Measurements from ENCODE around the gene MARCO. TPM values are rescaled to one million over a fixed set of nuclear protein-coding genes. Genes with fewer than 3 reads are reported as not detected.

The MARCO gene
- total RNA-seq, 5 donors from 2014 or later (not counting 1 experiment from before 2014, with no cell fraction given), result 0.13 to 0.67 (median 0.47) TPM; not detected in 2

DNA sequence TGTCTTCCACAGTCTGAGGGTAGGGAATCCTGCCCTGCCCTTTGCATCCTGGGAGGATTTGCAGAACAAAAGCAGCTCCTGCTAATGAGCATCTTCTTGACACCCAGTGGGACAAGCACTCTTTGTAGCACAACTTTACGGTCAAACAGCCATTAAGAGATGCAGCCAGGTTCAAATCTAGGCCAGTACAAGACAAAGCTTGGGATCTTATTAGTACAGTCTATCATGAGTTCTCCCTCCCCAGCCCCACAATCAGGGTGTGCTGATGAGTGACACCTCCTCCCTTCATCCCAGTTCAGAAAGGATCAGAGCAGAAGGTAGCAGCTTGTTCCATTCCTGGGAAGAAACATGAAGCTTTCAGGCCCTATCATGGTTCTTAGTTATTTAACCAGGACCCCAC, 41.9 kb downstream of the MARCO start:
- ATAC-seq (replicated peaks in 1 of 4), result no peak
- Mint-ChIP-seq H3K9me3 (no peaks in the 10 kb centered on the region), H3K36me3 (no peaks in the 10 kb centered on the region), H3K4me3 (no peak overlapping the region), H3K27ac (no peak overlapping the region), H3K27me3 (peaks cover 2 to 4% of the 10 kb centered on the region in 2 donors), H3K4me1 (peaks cover 3 to 6% (median 5%) of the 10 kb centered on the region in 3 donors)
- Histone ChIP-seq H3K36me3 (ENCODE audit: control insufficient read depth in 2 of 2, extremely low read depth in 1 of 2, insufficient read depth in 1 of 2, low read length in 1 of 2) (no peaks in the 10 kb centered on the region), H3K27me3 (replicated peaks in 1 of 2; ENCODE audit: control insufficient read depth in 2 of 2, extremely low read depth in 1 of 2, insufficient read depth in 2 of 2, low read length in 1 of 2) (peaks cover 0 to 7% of the 10 kb centered on the region in 2 experiments), H3K4me1 (ENCODE audit: control insufficient read depth in 1 of 2, extremely low read depth in 1 of 2, insufficient read depth in 2 of 2, low read length in 2 of 2) (no peaks in the 10 kb centered on the region), H3K9me3 (no peaks in the 10 kb centered on the region), H3K27ac (ENCODE audit: low read length) (no peak overlapping the region), H3K4me3 (ENCODE audit: control insufficient read depth in 1 of 2, extremely low read depth in 1 of 2, low read length in 1 of 2) (no peak overlapping the region)
- ChIA-PET POLR2A (no interaction called here), CTCF (no interaction called here)
- 83% methylated on average over 1 of the region's 1 CpG for WGBS (ENCODE audit: insufficient coverage)
- DNase-seq, result no peak

DNA sequence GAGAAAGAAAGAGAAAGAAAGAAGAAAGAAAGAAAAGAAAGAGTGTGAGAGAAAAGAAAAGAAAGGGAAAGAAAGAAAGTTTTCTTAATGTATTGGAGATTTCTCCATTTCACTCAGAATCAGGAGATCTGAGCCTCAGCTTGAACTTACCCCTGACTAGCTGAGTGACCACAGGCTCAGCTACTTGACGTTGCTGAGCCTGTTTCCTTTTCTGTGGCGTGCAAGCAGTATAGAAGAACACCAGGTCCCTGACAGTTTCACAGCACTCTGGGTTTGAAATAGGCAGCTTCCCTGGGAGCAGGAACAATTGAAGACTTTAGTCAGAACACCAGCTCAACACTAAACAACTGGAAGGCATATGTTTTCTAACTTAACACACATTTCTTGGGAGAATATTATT, 44.7 kb downstream of the MARCO start:
- Histone ChIP-seq H3K9me3 (no peaks in the 10 kb centered on the region), H3K27ac (ENCODE audit: low read length) (no peak overlapping the region), H3K4me1 (ENCODE audit: control insufficient read depth in 1 of 2, extremely low read depth in 1 of 2, insufficient read depth in 2 of 2, low read length in 2 of 2) (no peaks in the 10 kb centered on the region), H3K36me3 (ENCODE audit: control insufficient read depth in 2 of 2, extremely low read depth in 1 of 2, insufficient read depth in 1 of 2, low read length in 1 of 2) (no peaks in the 10 kb centered on the region), H3K4me3 (ENCODE audit: control insufficient read depth in 1 of 2, extremely low read depth in 1 of 2, low read length in 1 of 2) (no peak overlapping the region), H3K27me3 (replicated peaks in 1 of 2; ENCODE audit: control insufficient read depth in 2 of 2, extremely low read depth in 1 of 2, insufficient read depth in 2 of 2, low read length in 1 of 2) (peaks cover 0 to 6% of the 10 kb centered on the region in 2 experiments)
- Mint-ChIP-seq H3K9me3 (no peaks in the 10 kb centered on the region), H3K4me1 (peaks cover 3 to 6% (median 5%) of the 10 kb centered on the region in 3 donors), H3K27me3 (peaks cover 0 to 2% of the 10 kb centered on the region in 2 donors), H3K36me3 (no peaks in the 10 kb centered on the region), H3K27ac (peak overlapping the region in 1 of 2 donors; percentile 43), H3K4me3 (no peak overlapping the region)
- DNase-seq (no peak), ATAC-seq (replicated peaks in 1 of 4) (peak in 1 of 4 experiments; percentile 48)
- 12% methylated on average over 2 of the region's 2 CpGs for WGBS (ENCODE audit: insufficient coverage)
- ChIA-PET CTCF (interaction anchor here in 1 of 2 donors (0.7 kb wide), 1 partner anchor 187 kb away, joined by 4 read pairs; no protein-coding TSS in a partner anchor), POLR2A (no interaction called here)

DNA sequence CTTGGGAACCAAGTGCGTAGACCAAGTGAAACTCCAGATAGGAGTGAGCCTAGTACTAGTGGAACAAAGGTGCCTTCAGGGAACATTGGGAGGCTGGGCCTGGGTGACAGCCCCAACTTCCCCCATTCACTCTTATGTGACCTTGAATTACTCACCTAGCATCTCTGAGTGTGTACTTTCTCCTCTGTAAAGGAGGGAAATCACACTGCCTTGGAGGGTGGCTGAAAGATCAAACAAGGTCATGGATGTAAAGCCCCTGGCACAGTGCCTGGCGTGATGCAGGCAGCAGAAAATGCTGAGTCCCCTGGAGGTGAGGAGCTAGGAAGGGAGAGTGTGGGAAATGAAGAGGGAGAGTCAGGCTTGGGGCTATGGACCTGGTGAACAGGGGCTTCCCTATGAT, 45.9 kb downstream of the MARCO start:
- ATAC-seq (replicated peaks in 1 of 4), result no peak
- no peaks in the 10 kb centered on the region for H3K9me3 Mint-ChIP-seq
- ChIA-PET POLR2A (no interaction called here), CTCF (no interaction called here)
- Histone ChIP-seq H3K27ac (ENCODE audit: low read length) (no peak overlapping the region), H3K4me3 (ENCODE audit: control insufficient read depth in 1 of 2, extremely low read depth in 1 of 2, low read length in 1 of 2) (no peak overlapping the region), H3K27me3 (replicated peaks in 1 of 2; ENCODE audit: control insufficient read depth in 2 of 2, extremely low read depth in 1 of 2, insufficient read depth in 2 of 2, low read length in 1 of 2) (peaks cover 0 to 13% of the 10 kb centered on the region in 2 experiments), H3K36me3 (ENCODE audit: control insufficient read depth in 2 of 2, extremely low read depth in 1 of 2, insufficient read depth in 1 of 2, low read length in 1 of 2) (no peaks in the 10 kb centered on the region), H3K9me3 (no peaks in the 10 kb centered on the region), H3K4me1 (ENCODE audit: control insufficient read depth in 1 of 2, extremely low read depth in 1 of 2, insufficient read depth in 2 of 2, low read length in 2 of 2) (no peaks in the 10 kb centered on the region)
- WGBS (ENCODE audit: insufficient coverage), result 67% methylated on average over 1 of the region's 2 CpGs
- H3K4me1 Mint-ChIP-seq, result peaks cover 5 to 13% (median 6%) of the 10 kb centered on the region in 3 donors
- H3K36me3 Mint-ChIP-seq, result no peaks in the 10 kb centered on the region
- no peak overlapping the region for H3K27ac Mint-ChIP-seq
- DNase-seq, result no peak
- H3K4me3 Mint-ChIP-seq, result no peak overlapping the region
- peaks cover 0 to 2% of the 10 kb centered on the region in 2 donors for H3K27me3 Mint-ChIP-seq

GRCh38 chr2:118988706-118989105, 46.7 kb downstream of the MARCO start:
- no peaks in the 10 kb centered on the region for H3K36me3 ChIP-seq (ENCODE audit: control insufficient read depth in 2 of 2, extremely low read depth in 1 of 2, insufficient read depth in 1 of 2, low read length in 1 of 2)
- H3K9me3 ChIP-seq, result no peaks in the 10 kb centered on the region
- no peaks in the 10 kb centered on the region for H3K36me3 Mint-ChIP-seq
- H3K27me3 Mint-ChIP-seq, result peaks cover 0 to 2% of the 10 kb centered on the region in 2 donors
- no peak overlapping the region for H3K27ac ChIP-seq (ENCODE audit: low read length)
- peaks cover 0 to 13% of the 10 kb centered on the region in 2 experiments for H3K27me3 ChIP-seq (replicated peaks in 1 of 2; ENCODE audit: control insufficient read depth in 2 of 2, extremely low read depth in 1 of 2, insufficient read depth in 2 of 2, low read length in 1 of 2)
- ATAC-seq (replicated peaks in 1 of 4) (no peak), DNase-seq (no peak)
- H3K27ac Mint-ChIP-seq, result no peak overlapping the region
- H3K4me1 Mint-ChIP-seq, result peaks cover 5 to 21% (median 14%) of the 10 kb centered on the region in 3 donors
- no peaks in the 10 kb centered on the region for H3K4me1 ChIP-seq (ENCODE audit: control insufficient read depth in 1 of 2, extremely low read depth in 1 of 2, insufficient read depth in 2 of 2, low read length in 2 of 2)
- no peak overlapping the region for H3K4me3 ChIP-seq (ENCODE audit: control insufficient read depth in 1 of 2, extremely low read depth in 1 of 2, low read length in 1 of 2)
- WGBS (ENCODE audit: insufficient coverage), result 100% methylated on average over 3 of the region's 5 CpGs
- ChIA-PET CTCF (no interaction called here), POLR2A (no interaction called here)
- no peak overlapping the region for H3K4me3 Mint-ChIP-seq
- H3K9me3 Mint-ChIP-seq, result no peaks in the 10 kb centered on the region

DNA sequence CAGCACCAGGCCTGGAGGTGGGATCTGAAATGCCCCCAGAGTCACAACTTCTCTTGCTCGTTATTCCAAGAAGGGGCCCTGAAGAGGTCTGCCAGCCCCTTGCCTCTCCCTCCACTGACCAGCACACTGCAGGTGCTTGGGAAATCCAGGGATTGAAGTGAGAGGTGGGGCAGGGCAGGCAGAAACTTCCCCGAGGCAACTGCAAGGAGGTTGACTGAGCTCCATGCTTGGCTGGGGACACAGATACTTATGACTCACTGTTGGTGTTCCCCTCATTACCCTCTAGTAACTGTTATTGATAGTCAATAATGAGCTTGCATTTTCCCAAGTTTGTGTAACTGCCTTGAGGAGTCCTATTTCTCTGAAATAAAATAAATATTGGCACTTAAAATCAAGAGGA, 47.5 kb downstream of the MARCO start:
- Histone ChIP-seq H3K36me3 (ENCODE audit: control insufficient read depth in 2 of 2, extremely low read depth in 1 of 2, insufficient read depth in 1 of 2, low read length in 1 of 2) (no peaks in the 10 kb centered on the region), H3K9me3 (no peaks in the 10 kb centered on the region), H3K4me1 (ENCODE audit: control insufficient read depth in 1 of 2, extremely low read depth in 1 of 2, insufficient read depth in 2 of 2, low read length in 2 of 2) (no peaks in the 10 kb centered on the region), H3K27me3 (replicated peaks in 1 of 2; ENCODE audit: control insufficient read depth in 2 of 2, extremely low read depth in 1 of 2, insufficient read depth in 2 of 2, low read length in 1 of 2) (peaks cover 0 to 13% of the 10 kb centered on the region in 2 experiments), H3K27ac (ENCODE audit: low read length) (no peak overlapping the region), H3K4me3 (ENCODE audit: control insufficient read depth in 1 of 2, extremely low read depth in 1 of 2, low read length in 1 of 2) (no peak overlapping the region)
- peaks cover 0 to 2% of the 10 kb centered on the region in 2 donors for H3K27me3 Mint-ChIP-seq
- POLR2A ChIA-PET, result no interaction called here
- no CpG with 5 or more reads among the region's 2 CpGs for WGBS (ENCODE audit: insufficient coverage)
- ATAC-seq (replicated peaks in 1 of 4) (no peak), DNase-seq (no peak)
- no peak overlapping the region for H3K4me3 Mint-ChIP-seq
- H3K9me3 Mint-ChIP-seq, result no peaks in the 10 kb centered on the region
- H3K36me3 Mint-ChIP-seq, result no peaks in the 10 kb centered on the region
- CTCF ChIA-PET, result no interaction called here
- peaks cover 5 to 28% (median 20%) of the 10 kb centered on the region in 3 donors for H3K4me1 Mint-ChIP-seq
- H3K27ac Mint-ChIP-seq, result no peak overlapping the region

GRCh38 chr2:118990757-118991545, 49.0 kb downstream of the MARCO start:
- 73% methylated on average over 8 of the region's 10 CpGs for whole genome bisulfite sequencing (ENCODE audit: insufficient coverage)
- no peaks in the 10 kb centered on the region for H3K36me3 Mint-ChIP-seq
- CTCF ChIA-PET, result interaction anchor here in 1 of 2 donors (0.7 kb wide), 1 partner anchor 17 kb away, joined by 3 read pairs; no protein-coding TSS in a partner anchor

More at GRCh38 chr2:118990757-118991545, 49.0 kb downstream of the MARCO start:
- DNase-seq (peak in 1 of 35 experiments; percentile 1), ATAC-seq (replicated peaks in 1 of 4) (no peak)
- no peak overlapping the region for H3K4me3 Mint-ChIP-seq
- peaks cover 5 to 27% (median 20%) of the 10 kb centered on the region in 3 donors for H3K4me1 Mint-ChIP-seq
- Histone ChIP-seq H3K36me3 (ENCODE audit: control insufficient read depth in 2 of 2, extremely low read depth in 1 of 2, insufficient read depth in 1 of 2, low read length in 1 of 2) (no peaks in the 10 kb centered on the region), H3K4me1 (ENCODE audit: control insufficient read depth in 1 of 2, extremely low read depth in 1 of 2, insufficient read depth in 2 of 2, low read length in 2 of 2) (no peaks in the 10 kb centered on the region), H3K27me3 (replicated peaks in 1 of 2; ENCODE audit: control insufficient read depth in 2 of 2, extremely low read depth in 1 of 2, insufficient read depth in 2 of 2, low read length in 1 of 2) (peaks cover 0 to 13% of the 10 kb centered on the region in 2 experiments), H3K4me3 (ENCODE audit: control insufficient read depth in 1 of 2, extremely low read depth in 1 of 2, low read length in 1 of 2) (no peak overlapping the region), H3K27ac (ENCODE audit: low read length) (no peak overlapping the region), H3K9me3 (no peaks in the 10 kb centered on the region)
- H3K27ac Mint-ChIP-seq, result no peak overlapping the region
- POLR2A ChIA-PET, result no interaction called here
- no peaks in the 10 kb centered on the region for H3K9me3 Mint-ChIP-seq
- H3K27me3 Mint-ChIP-seq, result peaks cover 2 to 5% of the 10 kb centered on the region in 2 donors
